HG02610 (cell line): ENCODE results near the gene SCUBE2.

Experiments used
- ATAC-seq: cut with Tn5 transposase; IDR thresholded peaks from one replicate; pipeline ENCODE4 v1.9.1; 2021; ENCODE audit warnings: mild to moderate bottlenecking, moderate library complexity; ENCODE audit not compliant: unreplicated experiment

SCUBE2 gene

GRCh38 chr11:8971924-8972316 lies 119.5 kb downstream of the SCUBE2 start:
- no peak for ATAC-seq

GRCh38 chr11:8971196-8971923 lies 120.0 kb downstream of the SCUBE2 start:
- ATAC-seq = no peak
